HEK293 (cell line): ENCODE results near the gene FOXC2.

Experiments
- CTCF ChIP-seq: fragments of 450-650 bp; formaldehyde crosslinking; IDR thresholded peaks from 2 replicates; pipeline ENCODE4 v1.5.1; 2016; ENCODE audit warnings: missing biosample characterization, missing genetic modification characterization
- ZBTB1 ChIP-seq: fragments of 450-650 bp; formaldehyde crosslinking; IDR thresholded peaks from 2 replicates; pipeline ENCODE4 v1.5.1; 2016; ENCODE audit warnings: missing biosample characterization, missing genetic modification characterization
- ZNF138 ChIP-seq: fragments of 450-650 bp; formaldehyde crosslinking; IDR thresholded peaks from 2 replicates; pipeline ENCODE4 v1.5.1; 2016; ENCODE audit warnings: missing biosample characterization, missing genetic modification characterization, borderline replicate concordance
- ZNF184 ChIP-seq: fragments of 450-650 bp; IDR thresholded peaks from 2 replicates; pipeline ENCODE4 v1.5.1; 2018; ENCODE audit warnings: missing biosample characterization, mild to moderate bottlenecking, missing genetic modification characterization
- ZNF26 ChIP-seq: fragments of 450-650 bp; formaldehyde crosslinking; IDR thresholded peaks from 2 replicates; pipeline ENCODE4 v1.5.1; 2016; ENCODE audit warnings: missing biosample characterization, missing genetic modification characterization
- ZNF530 ChIP-seq: fragments of 450-650 bp; formaldehyde crosslinking; IDR thresholded peaks from 2 replicates; pipeline ENCODE4 v1.5.1; 2016; ENCODE audit warnings: low read depth, missing biosample characterization, missing genetic modification characterization

- TF ChIP-seq ZNF138 (tag by site-specific recombination) (no peak), ZNF184 (no peak), ZBTB1 (tag by site-specific recombination) (no peak), ZNF530 (tag by site-specific recombination) (no peak), CTCF (no peak), ZNF26 (tag by site-specific recombination) (no peak)
Observed at GRCh38 chr16:86533076-86533475, 33.6 kb upstream of the FOXC2 start.
